ENCODE data around the gene LMX1B.
A peak's percentile ranks its signal among the peaks of the same experiment; 100 is the strongest.
"Not testable (repeated sequence)": the region's sequence is repeated elsewhere in the genome, so short reads cannot be mapped to it uniquely, and the experiment has no call there.

Gene LMX1B

DNA sequence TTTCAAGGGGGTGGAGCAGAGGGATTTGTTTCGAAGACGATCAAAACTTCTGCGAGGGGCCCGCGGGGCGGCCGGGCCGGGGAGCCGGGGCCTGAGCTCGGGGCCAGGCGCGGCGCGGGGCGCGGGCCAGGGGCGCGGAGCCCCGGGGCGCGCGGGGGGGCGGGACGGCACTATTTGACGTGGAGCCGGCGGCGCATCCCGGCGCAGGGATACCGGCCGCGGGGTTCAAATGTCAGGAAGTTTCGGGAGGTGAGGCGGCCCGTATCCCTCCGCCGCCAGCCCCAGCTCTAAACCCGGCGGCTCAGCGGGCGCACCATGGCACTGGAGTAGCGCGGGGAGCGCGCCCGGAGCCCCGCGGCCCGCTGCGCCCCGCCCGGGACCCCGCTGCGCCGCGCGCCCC lies at the start of gene LMX1B:
Gene LMX1B (plus strand): TSS at position 278 of the 400 bp plus-strand sequence. CDS start 522 bp downstream, outside the sequence.
- FAIRE-seq (no peak), DNase-seq (ENCODE audit: insufficient read length, low spot score) (peak; percentile 64)

DNA sequence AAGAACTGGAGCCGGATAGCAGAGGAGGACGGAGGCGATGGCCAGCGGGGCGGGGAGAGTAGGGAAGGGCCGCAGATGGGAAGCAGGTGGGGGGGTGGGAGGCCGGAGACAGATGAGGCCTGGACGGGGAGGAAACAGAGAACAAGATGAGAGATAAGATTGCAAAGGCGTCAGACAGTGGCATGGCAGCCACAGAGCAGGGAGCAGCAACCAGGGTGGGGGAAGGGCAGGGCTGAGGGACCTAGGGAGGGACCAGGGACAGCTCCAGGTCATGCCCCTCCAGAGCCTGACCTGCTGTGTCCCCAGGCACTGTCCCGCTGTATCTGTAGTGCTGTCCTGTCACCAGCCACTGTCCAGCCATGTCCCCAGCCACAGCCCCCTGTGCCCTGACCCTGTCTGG lies 49.6 kb upstream of the LMX1B start:
- FAIRE-seq: no peak
- no peak for DNase-seq (ENCODE audit: insufficient read length, low spot score)

DNA sequence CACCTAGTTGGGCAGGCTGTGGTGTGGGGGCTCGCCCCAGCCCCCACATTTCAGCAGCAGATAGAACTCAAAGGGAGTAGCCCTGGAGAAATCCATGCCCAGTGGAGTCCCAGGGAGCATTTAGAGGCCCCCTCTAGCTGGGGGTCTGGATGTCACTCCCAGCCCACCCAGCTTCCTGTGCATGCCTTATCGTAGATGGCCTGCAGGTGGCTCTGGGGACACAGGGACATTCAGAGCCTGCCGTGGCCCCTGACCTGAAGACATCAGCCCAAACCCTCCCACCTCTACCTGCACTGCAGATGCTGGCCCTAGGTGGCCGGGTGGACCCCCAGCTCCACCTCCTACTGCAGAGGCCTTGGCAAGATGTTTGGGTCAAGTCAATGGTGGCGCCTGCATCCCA lies 49.0 kb upstream of the LMX1B start:
- FAIRE-seq: no peak
- DNase-seq (ENCODE audit: insufficient read length, low spot score): no peak

DNA sequence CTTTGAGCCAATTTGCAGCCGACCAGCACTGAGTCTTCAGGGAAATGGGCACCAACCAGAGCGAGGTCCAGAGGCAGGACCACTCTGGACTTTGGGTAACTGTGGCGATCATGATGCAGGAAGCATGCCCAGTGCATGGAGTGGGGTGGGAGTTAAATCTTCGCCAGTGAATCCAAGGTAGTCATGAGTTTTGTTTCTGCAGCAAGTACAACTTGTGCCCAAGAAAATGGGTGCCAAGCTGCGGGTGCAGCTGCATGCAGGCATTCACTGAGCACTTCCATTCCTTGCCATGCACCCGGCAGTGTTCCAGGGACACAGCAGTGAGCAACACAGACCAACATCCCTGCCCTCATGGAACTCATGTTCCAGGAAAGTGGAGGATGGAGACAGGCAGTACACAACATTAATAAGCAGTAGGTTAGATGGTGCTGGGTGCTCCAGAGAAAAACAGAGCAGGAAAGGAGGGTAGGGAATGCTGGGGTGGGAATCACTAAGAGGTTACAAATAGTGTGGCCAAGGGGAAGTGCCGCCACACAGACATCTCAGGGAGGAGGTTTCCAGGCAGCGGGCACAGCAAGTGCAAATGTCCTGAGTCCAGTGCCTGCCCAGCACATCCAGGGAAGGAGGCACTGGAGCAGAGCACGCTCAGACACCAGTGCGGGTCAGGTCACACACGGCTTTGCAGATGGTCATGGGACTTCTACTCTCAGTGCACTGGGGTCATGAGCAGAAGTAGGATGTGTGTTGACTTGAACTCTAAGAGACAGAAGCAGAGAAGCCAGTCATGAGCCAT lies 48.2 kb upstream of the LMX1B start:
- no peak for DNase-seq (ENCODE audit: insufficient read length, low spot score)
- FAIRE-seq: no peak

DNA sequence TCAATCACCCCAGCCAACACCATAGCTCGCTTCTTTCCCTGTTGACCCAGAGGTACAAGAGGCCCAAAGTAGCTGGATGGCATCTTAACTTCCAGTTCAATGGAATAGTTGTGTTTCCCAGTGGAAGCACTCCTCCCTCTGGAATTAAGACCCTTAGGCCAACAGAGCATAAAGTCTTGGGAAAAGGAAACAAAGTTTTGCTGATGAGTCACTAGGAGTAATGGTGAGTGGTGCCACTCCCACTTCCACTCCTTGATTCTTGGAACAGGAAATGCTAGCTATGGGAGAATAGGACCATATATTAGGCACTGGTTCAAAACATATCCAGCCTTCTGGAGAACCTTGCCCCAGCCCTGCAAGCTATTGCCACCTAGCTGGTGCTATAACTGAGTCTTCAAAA lies 44.7 kb upstream of the LMX1B start:
- FAIRE-seq: no peak

DNA sequence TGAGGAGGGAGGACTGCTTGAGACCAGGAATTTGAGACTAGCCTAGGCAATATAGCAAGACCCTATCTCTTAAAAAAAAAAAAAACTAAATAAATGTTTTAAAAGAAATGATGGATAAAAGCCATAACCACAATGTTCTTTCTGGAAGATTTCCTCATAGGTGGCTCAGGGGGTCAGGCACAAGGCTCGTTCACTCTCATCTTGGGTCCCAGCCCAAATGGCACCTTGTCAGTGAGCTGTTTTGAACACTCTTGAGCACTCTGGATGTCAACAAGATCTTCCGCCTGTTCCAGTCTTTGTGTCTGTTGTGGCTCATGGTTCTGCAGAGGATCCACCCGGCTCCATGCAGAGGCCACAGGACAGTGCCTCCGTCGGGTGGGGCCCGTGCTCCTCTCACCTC lies 35.7 kb upstream of the LMX1B start:
- FAIRE-seq: no peak
- no peak for DNase-seq (ENCODE audit: insufficient read length, low spot score)

More for the DNA sequence above, 44.7 kb upstream of the LMX1B start:
- peak; percentile 18 for DNase-seq (ENCODE audit: insufficient read length, low spot score)

DNA sequence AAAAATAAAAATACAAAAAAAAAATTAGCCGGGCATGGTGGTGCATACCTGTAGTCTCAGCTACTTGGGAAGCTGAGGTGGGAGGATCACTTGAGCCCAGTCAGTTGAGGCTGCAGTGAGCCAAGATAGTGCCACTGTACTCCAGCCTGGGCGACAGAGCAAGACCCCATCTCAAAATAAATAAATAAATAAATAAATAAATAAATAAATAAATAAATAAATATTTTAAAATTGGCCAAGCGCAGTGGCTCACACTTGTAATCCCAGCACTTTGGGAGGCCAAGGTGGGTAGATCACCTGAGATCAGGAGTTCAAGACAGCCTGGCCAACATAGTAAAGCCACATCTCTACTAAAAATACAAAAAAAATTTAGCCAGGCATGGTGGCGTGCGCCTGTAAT lies 33.4 kb upstream of the LMX1B start:
- not testable (repeated sequence) for DNase-seq (ENCODE audit: insufficient read length, low spot score); FAIRE-seq

DNA sequence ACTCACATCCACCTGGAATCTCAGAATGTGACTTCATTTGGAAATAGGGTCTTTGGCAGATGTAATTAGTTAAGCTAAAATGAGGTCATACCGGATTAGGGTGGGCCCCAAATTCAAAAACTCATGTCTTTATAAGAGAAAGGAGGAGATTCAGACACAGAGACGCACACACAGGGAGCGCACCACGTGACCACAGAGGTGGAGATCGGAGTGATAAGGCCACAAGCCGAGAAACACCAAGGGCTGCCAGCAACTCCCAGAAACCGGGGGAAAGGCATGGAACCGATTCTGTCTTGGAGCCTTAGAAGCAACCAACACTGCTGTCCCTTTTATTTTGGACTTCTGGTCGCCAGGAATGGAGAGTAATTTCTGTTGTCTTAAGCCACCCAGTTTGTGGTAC lies 31.8 kb upstream of the LMX1B start:
- DNase-seq (ENCODE audit: insufficient read length, low spot score): no peak
- FAIRE-seq: no peak

DNA sequence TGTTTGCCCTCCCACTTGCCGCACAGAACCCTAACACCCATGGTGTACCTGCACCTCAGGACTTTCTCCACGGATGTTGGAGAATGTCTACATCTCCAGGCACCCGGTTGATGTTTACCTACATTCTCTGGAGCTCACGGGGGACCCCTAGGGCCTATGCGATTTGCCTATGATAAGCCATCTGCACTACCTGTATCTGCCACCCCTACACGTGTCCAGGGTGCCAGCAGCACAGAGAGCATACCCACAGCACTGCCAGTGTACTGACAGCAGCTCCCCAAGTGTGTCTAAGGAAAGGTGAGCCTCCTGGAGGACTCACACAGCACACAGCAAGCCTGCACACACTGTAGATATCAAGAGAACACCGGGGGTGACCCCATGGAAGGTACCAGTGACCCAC lies 31.3 kb upstream of the LMX1B start:
- no peak for FAIRE-seq
- no peak for DNase-seq (ENCODE audit: insufficient read length, low spot score)

DNA sequence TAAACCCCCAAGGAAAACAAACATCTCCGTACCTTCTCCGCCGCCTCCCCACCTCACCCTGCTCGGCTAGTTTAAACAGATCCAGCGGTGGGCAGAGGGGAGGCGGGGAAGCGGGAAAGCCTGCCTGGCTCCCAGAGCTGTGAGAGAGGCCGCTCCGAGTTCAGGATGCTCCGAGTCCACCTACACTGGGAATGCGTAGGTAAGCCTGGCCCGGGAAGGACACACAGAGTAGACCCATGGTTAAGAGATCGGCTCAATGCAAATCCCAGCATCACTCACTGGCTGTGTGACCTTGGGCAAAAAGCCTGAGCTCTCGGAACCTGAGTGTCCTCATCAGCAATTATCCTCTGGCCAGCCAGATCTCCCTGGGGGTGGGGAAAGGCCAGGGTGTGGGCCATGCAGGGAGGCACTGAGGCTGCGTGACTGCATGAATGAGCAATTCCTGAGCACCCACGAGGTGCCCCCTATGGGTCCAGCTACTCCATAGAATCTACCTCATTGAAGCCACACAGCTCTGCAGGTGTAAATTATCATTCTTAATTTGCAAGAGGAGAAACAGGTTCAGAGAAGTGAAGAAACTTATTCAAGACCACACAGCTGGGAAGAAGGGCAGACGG lies 30.5 kb upstream of the LMX1B start:
- no peak for FAIRE-seq
- DNase-seq (ENCODE audit: insufficient read length, low spot score): no peak

DNA sequence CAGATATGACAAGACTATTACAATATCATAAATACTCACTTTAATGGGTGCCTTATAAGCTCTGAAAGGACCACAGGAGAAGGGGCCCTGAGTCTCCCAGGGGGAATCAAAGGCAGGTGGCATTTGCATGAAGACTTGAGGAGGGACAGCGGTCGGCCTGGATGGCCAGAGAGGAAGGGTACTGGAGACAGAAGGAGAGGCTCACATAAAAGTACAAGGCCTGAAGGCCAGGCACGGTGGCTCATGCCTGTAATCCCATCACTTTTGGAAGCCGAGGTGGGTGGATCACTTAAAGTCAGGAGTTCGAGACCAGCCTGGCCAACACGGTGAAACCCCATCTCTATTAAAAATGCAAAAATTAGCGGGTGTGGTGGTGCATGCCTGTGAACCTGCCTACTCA lies 29.1 kb upstream of the LMX1B start:
- FAIRE-seq: no peak

DNA sequence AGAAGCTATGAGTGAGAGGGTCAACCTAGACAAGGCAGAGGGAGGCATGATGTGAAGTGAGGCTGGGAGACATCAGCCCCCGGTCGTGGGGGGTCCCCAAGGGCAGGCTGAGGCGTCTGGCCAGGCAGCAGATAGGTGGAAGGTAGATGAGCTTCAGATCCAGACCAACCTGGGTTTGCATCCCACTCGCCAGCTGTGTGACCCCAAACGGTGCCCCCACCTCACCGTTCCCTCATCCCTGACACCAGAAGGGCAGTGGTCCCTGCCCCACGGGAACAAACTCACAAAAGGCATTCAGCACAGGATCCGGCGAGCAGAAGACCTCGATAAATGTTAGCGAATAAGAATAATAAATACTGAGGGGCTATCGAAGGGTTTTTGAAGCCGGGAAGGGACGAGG lies 27.5 kb upstream of the LMX1B start:
- DNase-seq (ENCODE audit: insufficient read length, low spot score): no peak
- FAIRE-seq: no peak

More for the DNA sequence above, 29.1 kb upstream of the LMX1B start:
- DNase-seq (ENCODE audit: insufficient read length, low spot score): no peak

DNA sequence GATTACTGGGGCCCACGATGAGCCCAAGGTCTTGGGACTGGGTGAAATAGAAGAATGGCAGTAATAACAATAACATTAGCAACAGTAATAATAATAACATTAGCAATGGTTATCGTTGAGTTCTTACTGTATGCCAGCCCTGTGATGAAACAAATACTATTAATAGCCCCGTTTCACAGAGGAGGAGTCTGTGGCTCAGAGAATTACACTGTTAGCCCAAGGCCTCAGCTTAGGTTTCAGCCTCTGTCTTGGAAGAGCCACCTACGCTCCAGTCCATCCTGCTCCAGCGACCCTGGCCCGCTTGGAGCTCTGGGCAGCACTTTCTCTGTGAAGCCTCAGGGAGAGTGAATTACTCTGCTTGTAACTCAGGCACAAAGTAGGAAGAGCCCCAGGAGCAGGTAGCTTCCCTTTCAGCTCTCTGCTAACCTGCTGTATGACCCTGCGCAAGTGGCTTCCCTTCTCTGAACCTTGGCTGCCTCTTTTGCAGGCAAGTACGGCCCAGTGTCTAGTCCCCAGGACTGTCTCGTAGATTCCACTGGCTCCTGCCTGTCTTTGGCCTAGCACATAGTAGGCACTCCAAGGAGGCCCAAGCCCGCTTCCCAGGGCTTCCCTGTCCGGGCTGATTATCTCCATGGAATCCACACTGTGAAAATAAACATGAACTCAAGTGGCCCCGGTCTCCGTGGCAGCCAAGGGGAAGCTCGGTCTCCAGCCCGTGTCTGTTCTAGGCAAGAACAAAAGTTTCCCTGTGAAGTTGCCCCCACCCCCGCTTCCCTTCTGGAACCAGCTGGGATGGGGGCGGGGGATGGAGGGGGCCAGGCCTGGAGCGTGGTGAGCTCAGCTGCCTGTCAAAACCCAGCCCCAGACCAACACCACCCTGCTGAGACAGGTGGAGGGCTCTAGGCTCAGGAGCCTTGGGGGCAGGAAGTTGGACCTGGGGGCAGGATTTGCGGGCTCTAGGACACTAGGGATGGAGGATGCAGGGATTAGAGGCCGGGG lies 26.2 kb upstream of the LMX1B start:
- no peak for FAIRE-seq
- DNase-seq (ENCODE audit: insufficient read length, low spot score): no peak

DNA sequence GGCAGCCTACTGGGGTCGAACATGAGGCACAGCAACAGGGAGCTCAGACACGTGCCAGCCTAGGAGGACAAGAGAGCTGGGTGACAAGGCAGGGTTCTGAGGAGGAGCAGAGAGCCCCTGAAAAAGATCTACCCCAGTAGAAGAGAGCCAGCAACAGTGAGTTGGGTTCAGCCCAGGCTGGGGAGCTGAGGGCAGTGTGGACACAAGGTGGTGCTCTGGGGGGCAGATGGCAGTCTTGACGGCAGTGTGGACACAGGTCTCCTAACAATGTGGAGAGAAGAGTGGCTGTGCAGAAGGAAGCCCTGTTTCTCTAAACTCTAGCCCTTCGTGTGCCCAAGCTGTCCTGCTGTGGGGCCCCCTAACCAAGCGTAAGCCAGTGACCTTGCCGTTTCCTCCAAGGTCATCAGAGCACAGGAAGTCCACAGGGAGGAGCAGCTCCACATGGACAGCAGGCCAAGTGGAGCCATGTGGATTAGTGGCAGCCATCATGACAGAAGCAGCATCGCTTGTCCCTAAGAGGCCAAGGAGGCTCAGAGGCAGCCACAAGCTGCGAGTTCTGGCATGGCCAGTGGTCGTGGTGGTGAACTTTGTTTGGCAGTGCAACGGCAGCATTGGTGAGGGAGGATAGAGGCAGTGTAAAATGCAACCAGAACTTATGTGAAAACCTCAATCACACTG lies 25.1 kb upstream of the LMX1B start:
- FAIRE-seq (no peak), DNase-seq (ENCODE audit: insufficient read length, low spot score) (no peak)

DNA sequence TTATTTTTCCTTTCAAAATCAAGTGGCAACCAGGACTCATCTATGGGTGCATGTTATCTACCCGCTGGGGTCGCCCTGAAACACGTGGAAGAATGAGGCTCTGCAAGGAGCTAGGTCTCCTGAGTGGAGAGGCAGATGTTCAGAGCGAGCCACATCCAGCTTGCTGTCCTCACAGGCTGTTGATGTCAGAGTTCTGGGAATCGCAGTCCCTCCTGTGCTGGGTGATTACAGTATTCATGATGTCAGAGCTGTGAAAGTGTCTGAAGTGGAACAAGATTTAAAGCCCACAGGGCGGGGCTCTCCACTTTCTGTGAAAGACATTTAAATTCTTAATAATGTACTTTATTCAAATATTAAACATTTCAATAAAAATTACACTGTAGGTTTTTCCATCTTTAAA lies 24.4 kb upstream of the LMX1B start:
- DNase-seq (ENCODE audit: insufficient read length, low spot score): no peak
- no peak for FAIRE-seq

DNA sequence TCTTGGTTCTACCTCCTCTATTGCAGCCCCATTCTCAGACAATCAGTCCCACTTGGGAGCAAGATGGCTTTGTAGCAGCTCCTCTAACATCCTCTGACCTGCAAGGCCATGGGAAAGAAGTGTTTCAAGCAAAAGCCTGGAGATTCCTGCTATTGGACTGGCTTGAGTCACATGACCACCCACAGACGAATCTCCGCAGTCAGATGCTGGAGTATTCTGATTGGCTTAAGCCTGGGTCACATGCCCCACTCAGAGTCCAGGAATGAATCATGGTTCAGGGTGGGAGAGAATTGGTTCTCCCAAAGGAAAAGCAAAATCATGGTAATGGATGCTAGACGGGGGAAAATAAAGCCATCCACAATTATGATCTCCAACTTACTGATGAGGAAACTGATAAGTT lies 22.6 kb upstream of the LMX1B start:
- DNase-seq (ENCODE audit: insufficient read length, low spot score) (peak; percentile 28), FAIRE-seq (no peak)

DNA sequence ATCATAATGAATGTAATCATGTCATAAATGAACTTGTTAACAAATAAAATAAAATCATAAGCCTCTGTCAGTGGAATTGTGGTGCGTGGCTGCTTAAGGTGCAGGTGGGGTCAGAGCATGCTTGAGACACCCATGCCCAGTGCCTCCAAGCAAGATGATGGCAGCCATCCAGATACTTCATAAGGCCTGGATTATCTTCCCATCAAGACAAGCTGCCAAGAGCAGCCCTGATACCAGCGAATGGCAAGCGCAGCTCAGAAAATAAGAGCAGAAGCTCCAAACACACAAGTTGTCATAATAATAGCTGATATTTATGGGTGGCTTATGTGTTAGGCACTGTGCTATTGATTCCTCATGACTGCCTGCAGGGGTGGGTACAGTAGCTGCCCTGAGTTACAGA lies 21.8 kb upstream of the LMX1B start:
- DNase-seq (ENCODE audit: insufficient read length, low spot score): no peak
- no peak for FAIRE-seq

DNA sequence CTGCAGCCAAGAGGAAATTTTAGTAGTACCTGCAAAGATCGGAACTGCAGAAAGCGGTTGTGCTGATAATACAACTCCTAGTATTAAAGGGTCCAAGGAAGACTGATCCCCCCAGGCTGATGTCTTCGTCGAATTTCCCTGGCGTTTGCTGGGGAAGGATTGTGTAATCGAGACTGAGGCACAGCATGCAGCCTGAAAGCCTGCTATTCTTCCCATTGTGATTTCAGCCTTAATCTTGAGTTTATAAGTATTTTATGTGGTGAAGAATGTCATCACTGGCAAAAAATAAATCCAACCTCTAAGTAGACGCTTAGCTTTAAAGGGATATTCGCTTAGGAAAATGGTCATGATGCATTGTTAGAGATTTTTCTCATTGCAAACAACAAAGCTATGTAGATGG lies 21.3 kb upstream of the LMX1B start:
- no peak for FAIRE-seq

DNA sequence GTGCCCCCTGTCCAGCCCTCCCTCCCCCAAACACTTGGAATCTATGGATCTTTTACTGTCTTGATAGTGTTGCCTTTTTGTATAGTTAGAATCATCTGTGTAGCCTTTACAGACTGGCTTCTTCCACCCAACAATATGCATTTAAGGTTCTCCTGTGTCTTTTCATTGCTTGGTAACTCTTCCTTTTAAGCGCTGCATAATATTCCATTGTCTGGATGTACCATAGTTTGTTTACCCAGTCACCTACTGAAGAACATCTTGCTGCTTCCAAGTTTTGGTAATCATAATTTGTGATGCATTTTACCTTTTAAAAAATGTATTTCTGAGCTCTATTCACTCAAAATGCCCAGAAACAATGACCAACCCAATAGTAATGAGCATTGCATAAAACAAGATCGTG lies 17.7 kb upstream of the LMX1B start:
- no peak for DNase-seq (ENCODE audit: insufficient read length, low spot score)
- no peak for FAIRE-seq

More for the DNA sequence above, 21.3 kb upstream of the LMX1B start:
- DNase-seq (ENCODE audit: insufficient read length, low spot score): no peak

DNA sequence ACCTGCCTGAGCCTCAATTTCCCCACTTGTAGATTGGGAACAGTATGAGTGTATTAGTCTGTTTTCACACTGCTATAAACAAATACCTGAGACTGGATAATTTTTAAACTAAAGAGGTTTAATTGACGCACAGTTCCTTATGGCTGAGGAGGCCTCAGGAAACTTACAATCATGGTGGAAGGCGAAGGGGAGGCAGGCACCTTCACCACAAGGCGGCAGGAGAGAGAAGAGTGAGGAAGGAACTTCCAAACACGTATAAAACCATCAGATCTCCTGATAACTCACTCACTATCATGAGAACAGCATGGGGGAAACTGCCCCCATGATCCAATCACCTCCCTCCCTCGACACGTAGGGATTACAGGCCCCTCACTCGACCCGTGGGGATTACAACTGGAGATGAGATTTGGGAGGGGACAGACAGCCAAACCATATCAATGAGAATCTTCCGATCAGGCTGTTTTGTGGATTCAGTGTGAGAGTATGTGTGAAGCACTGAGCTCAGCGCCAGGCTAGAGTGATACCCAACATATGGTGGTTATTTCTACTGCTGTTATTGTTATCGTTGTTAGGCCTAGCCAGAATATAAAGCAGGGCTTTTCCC lies 14.6 kb upstream of the LMX1B start:
- no peak for DNase-seq (ENCODE audit: insufficient read length, low spot score)

More for the DNA sequence above, 14.6 kb upstream of the LMX1B start:
- FAIRE-seq: no peak
